Measurements from ENCODE around the gene FGFR4.

GRCh38 chr5:177092178-177093081 lies 5.7 kb downstream of the FGFR4 start:
- no peak for TF ChIP-seq EZH2 (IDR thresholded peaks at IDR 0.05; ENCODE audit: low read length)
- no peak for TF ChIP-seq CTCF (optimal IDR thresholded peaks at IDR 0.05 in 1 of 3, IDR thresholded peaks at IDR 0.05 in 1 of 3, conservative IDR thresholded peaks at IDR 0.05 in 1 of 3; ENCODE audit: extremely low read depth in 1 of 3, insufficient read depth in 2 of 3, low read length in 3 of 3)
